Sigmoid colon (tissue), 7 donors: Measurements from ENCODE around the gene RGS7BP. TPM values are rescaled to one million over a fixed set of nuclear protein-coding genes. Genes with fewer than 3 reads are reported as not detected.

Experiments
- DNase-seq: peaks from one replicate; pipeline ENCODE4 v3.0.0-alpha.2; 2019
- H3K27ac ChIP-seq, 4 donors: fragments of 200-600 bp; sonication (generic); one replicate each; pipeline ENCODE4 v1.5.1; 2016 to 2019; ENCODE audit warnings: mild to moderate bottlenecking in 1 of 4
- H3K27me3 ChIP-seq, 3 donors: fragments of 200-600 bp; sonication (generic); one replicate each; pipeline ENCODE4 v1.5.1; 2019; ENCODE audit warnings: mild to moderate bottlenecking in 1 of 3
- H3K36me3 ChIP-seq, 4 donors: fragments of 200-600 bp; sonication (generic); one replicate each; pipeline ENCODE4 v1.5.1; 2016 to 2019
- H3K4me1 ChIP-seq, 4 donors: fragments of 200-600 bp; sonication (generic); one replicate each; pipeline ENCODE4 v1.5.1; 2017 to 2019
- H3K4me3 ChIP-seq, 4 donors: fragments of 200-600 bp; sonication (generic); one replicate each; pipeline ENCODE4 v1.5.1; 2017 to 2019; ENCODE audit warnings: mild to moderate bottlenecking in 2 of 4, moderate library complexity in 1 of 4
- H3K9me3 ChIP-seq, 4 donors: fragments of 200-600 bp in 3 of 4; sonication (generic) in 3 of 4; one replicate each; pipeline versions ENCODE4 v1.5.1 to v1.6.1; 2013 to 2019
- CTCF ChIP-seq, 4 experiments: fragments of 450-650 bp in 3 of 4; fragments of 200-600 bp in 1 of 4; IDR thresholded peaks; one replicate each; pipeline ENCODE4 v1.5.1; 2016 to 2019; ENCODE audit warnings: antibody characterized with exemption in 4 of 4, mild to moderate bottlenecking in 3 of 4, moderate library complexity in 2 of 4
- EP300 ChIP-seq, 4 donors: sonication (generic); formaldehyde crosslinking; IDR thresholded peaks; one replicate each; pipeline ENCODE4 v1.6.1; 2017; ENCODE audit warnings: antibody characterized with exemption in 4 of 4
- POLR2A ChIP-seq, 2 donors: fragments of 450-650 bp; IDR thresholded peaks; one replicate each; pipeline ENCODE4 v1.6.1; 2016; ENCODE audit warnings: antibody characterized with exemption in 2 of 2, mild to moderate bottlenecking in 2 of 2, moderate library complexity in 2 of 2
- POLR2AphosphoS5 ChIP-seq, 4 donors: sonication (generic); formaldehyde crosslinking; IDR thresholded peaks; one replicate each; pipeline ENCODE4 v1.6.1; 2017; ENCODE audit warnings: antibody characterized with exemption in 4 of 4
- WGBS, 2 donors: extraction: QIAGEN DNeasy Blood & Tissue Kit; methylation state at CpG; one replicate each; pipeline ENCODE4 v1.1.7; 2013; 5-methylcytosine and 5-hydroxymethylcytosine counted together
- intact Hi-C: fragments of 100-400 bp; cut with DNase I; formaldehyde crosslinking; loops from one replicate; pipeline ENCODE4 v1.15.1; 2023
- polyA plus RNA-seq, 3 donors: library from polyadenylated mRNA; stranded (reverse); fragments of 200-250 nt; gene quantifications; one replicate each; pipeline ENCODE4 v1.2.3, GENCODE V29; 2013
- total RNA-seq, 4 donors: library from RNA; depleted of rRNA; stranded (reverse); fragments of >200 nt; gene quantifications; one replicate each; pipeline ENCODE4 v1.1.0, GENCODE V29; 2016
- donor health status: healthy with polysubstance abuse.
- donor health status: Bipolar disorder and iron deficiency.
- donor health status: healthy.

The RGS7BP gene
- total and polyA plus RNA-seq, 7 donors: 0.25 to 4.8 (median 0.71) TPM; not detected in 2

GRCh38 chr5:64594025-64594424, 88.2 kb downstream of the RGS7BP start:
- TF ChIP-seq POLR2AphosphoS5 (IDR thresholded peaks at IDR 0.05) (no peak), POLR2A (IDR thresholded peaks at IDR 0.05) (no peak), CTCF (IDR thresholded peaks at IDR 0.05) (no peak), EP300 (IDR thresholded peaks at IDR 0.05) (no peak)
- 85 to 89% methylated on average over 3 of the region's 3 CpGs for WGBS, 2 donors
- H3K27ac ChIP-seq: no peak overlapping the region
- no peak for DNase-seq
- H3K36me3 ChIP-seq: no peaks in the 10 kb centered on the region
- no peak overlapping the region for H3K4me3 ChIP-seq
- H3K4me1 ChIP-seq: no peaks in the 10 kb centered on the region
- H3K27me3 ChIP-seq: no peaks in the 10 kb centered on the region
- H3K9me3 ChIP-seq: no peaks in the 10 kb centered on the region
- intact Hi-C loops: no loop called here

- no peaks in the 10 kb centered on the region for H3K4me1 ChIP-seq
- DNase-seq: no peak
- H3K27ac ChIP-seq: no peak overlapping the region
- TF ChIP-seq POLR2A (IDR thresholded peaks at IDR 0.05) (no peak), CTCF (IDR thresholded peaks at IDR 0.05) (no peak), EP300 (IDR thresholded peaks at IDR 0.05) (no peak), POLR2AphosphoS5 (IDR thresholded peaks at IDR 0.05) (no peak)
- WGBS, 2 donors: 62 to 79% methylated on average over 4 of the region's 4 CpGs
- intact Hi-C loops: no loop called here
- H3K9me3 ChIP-seq: no peaks in the 10 kb centered on the region
- no peak overlapping the region for H3K4me3 ChIP-seq
- H3K36me3 ChIP-seq: no peaks in the 10 kb centered on the region
- H3K27me3 ChIP-seq: no peaks in the 10 kb centered on the region
Measured at GRCh38 chr5:64594601-64595000, 88.8 kb downstream of the RGS7BP start.

- Histone ChIP-seq H3K9me3 (no peaks in the 10 kb centered on the region), H3K4me3 (no peak overlapping the region), H3K36me3 (no peaks in the 10 kb centered on the region), H3K4me1 (no peaks in the 10 kb centered on the region), H3K27me3 (no peaks in the 10 kb centered on the region), H3K27ac (no peak overlapping the region)
- intact Hi-C loops: no loop called here
- TF ChIP-seq POLR2A (IDR thresholded peaks at IDR 0.05): no peak
- no peak for TF ChIP-seq EP300 (IDR thresholded peaks at IDR 0.05)
- no peak for TF ChIP-seq POLR2AphosphoS5 (IDR thresholded peaks at IDR 0.05)
- TF ChIP-seq CTCF (IDR thresholded peaks at IDR 0.05): no peak
- DNase-seq: no peak
- WGBS, 2 donors: 39 to 62% methylated on average over 2 of the region's 2 CpGs
Measured at GRCh38 chr5:64595031-64595855, 89.4 kb downstream of the RGS7BP start.

- Histone ChIP-seq H3K36me3 (no peaks in the 10 kb centered on the region), H3K9me3 (no peaks in the 10 kb centered on the region), H3K27ac (no peak overlapping the region), H3K4me1 (peaks cover 0 to 17% (median 4%) of the 10 kb centered on the region in 4 donors), H3K4me3 (no peak overlapping the region), H3K27me3 (no peaks in the 10 kb centered on the region)
- DNase-seq: no peak
- intact Hi-C loops: no loop called here
- TF ChIP-seq CTCF (IDR thresholded peaks at IDR 0.05) (no peak), EP300 (IDR thresholded peaks at IDR 0.05) (no peak), POLR2AphosphoS5 (IDR thresholded peaks at IDR 0.05) (no peak), POLR2A (IDR thresholded peaks at IDR 0.05) (no peak)
Measured at GRCh38 chr5:64599226-64599625, 93.4 kb downstream of the RGS7BP start.
